22Rv1 (cell line): ENCODE measurements around the gene ABCF3.

Source experiments
- H3K27ac ChIP-seq: fragments of 450-650 bp; 2 replicates; pipeline ENCODE4 v1.5.1; 2017
- ZFX ChIP-seq: fragments of 450-650 bp; IDR thresholded peaks from 2 replicates; pipeline ENCODE4 v1.6.1; 2017; ENCODE audit warnings: antibody characterized with exemption, borderline replicate concordance
- TF ChIP-seq, protein P1 (sequence below): fragments of 450-650 bp; IDR thresholded peaks from 2 replicates; pipeline ENCODE4 v1.5.1; 2017; ENCODE audit warnings: mild to moderate bottlenecking

The ABCF3 gene

DNA sequence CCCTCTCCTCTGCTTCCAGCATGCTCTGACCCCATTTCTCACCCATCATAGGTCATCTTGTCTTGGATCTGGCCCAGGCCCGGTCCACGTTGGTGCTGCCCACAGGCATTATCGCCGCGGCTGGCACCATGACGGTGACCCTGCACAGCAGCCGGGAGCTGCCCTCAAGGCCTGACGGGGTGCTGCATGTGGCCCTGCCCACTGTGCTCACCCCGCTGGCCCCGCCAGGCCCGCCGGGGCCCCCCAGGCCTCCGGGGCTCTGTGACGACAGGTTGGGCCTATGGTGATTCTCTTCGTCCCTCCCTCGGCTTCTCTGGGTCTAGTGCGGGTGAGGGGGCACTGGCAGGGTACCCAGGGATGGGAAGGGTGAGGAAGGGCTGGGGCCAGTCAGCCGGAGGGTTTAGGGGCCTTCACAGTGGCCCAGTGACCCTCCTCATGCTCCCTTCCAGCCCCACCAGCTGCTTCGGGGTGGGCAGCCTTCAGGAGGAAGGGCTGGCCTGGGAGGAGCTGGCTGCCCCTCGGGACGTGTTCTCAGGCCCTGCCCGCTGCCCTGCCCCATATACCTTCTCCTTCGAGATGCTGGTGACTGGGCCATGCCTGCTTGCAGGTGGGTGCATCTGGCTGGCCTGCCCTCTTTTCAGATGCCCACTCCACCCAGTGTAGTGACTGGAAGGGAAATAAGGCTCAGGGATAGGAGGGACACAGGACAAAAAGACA, 47.3 kb downstream of the ABCF3 start:
- no peak for TF ChIP-seq ZFX
- TF ChIP-seq, protein P1, sequence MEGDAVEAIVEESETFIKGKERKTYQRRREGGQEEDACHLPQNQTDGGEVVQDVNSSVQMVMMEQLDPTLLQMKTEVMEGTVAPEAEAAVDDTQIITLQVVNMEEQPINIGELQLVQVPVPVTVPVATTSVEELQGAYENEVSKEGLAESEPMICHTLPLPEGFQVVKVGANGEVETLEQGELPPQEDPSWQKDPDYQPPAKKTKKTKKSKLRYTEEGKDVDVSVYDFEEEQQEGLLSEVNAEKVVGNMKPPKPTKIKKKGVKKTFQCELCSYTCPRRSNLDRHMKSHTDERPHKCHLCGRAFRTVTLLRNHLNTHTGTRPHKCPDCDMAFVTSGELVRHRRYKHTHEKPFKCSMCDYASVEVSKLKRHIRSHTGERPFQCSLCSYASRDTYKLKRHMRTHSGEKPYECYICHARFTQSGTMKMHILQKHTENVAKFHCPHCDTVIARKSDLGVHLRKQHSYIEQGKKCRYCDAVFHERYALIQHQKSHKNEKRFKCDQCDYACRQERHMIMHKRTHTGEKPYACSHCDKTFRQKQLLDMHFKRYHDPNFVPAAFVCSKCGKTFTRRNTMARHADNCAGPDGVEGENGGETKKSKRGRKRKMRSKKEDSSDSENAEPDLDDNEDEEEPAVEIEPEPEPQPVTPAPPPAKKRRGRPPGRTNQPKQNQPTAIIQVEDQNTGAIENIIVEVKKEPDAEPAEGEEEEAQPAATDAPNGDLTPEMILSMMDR: no peak
- no peak overlapping the region for H3K27ac ChIP-seq

DNA sequence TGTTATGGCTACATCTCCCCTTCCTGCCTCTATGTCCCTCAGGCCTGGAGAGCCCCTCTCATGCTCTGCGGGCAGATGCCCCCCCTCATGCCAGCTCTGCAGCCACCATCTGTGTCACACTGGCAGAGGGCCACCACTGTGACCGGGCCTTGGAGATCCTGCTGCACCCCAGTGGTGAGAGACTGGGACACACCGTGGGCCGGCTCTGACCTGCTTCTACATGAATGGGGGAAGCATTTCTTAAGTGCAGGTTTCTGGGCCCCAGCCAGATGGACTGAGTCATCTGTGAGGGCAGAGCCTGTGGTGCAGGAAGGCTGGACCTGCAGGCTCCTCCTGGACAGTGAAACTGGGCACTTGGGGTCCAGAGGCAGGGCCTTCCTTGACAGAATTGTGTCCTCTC, 48.2 kb downstream of the ABCF3 start:
- TF ChIP-seq, protein P1: no peak
- no peak for TF ChIP-seq ZFX
- H3K27ac ChIP-seq: no peak overlapping the region

DNA sequence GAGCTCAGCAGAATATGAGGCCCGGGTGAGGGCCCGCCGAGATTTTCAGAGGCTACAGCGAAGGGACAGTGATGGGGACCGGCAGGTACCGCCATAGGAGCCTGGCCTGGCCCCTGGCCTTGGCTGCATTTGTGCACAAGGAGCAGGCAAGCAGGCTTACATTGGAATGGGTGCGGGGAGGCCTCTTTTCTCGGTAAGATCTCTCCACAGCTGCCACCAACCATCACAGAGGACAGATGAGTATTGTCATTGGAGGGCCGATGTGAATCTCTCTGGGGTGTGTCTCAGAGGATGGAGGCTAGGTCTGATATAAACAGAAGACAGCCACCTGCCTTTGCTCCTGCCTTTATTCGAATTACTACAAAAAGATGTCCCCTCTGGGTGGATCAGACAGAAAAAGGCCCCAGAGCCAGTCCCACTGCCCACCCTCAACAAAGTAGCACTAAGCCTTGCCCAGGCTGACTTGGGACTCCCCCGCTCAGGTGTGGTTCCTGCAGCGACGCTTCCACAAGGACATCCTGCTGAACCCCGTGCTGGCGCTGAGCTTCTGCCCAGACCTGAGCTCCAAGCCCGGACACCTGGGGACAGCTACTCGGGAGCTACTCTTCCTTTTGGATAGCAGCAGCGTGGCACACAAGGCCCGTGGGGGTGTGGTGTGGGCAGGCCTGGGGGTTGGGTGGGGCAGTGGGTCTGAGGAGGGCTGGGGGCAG, 48.8 kb downstream of the ABCF3 start:
- H3K27ac ChIP-seq: no peak overlapping the region
- no peak for TF ChIP-seq ZFX
- TF ChIP-seq, protein P1: no peak

DNA sequence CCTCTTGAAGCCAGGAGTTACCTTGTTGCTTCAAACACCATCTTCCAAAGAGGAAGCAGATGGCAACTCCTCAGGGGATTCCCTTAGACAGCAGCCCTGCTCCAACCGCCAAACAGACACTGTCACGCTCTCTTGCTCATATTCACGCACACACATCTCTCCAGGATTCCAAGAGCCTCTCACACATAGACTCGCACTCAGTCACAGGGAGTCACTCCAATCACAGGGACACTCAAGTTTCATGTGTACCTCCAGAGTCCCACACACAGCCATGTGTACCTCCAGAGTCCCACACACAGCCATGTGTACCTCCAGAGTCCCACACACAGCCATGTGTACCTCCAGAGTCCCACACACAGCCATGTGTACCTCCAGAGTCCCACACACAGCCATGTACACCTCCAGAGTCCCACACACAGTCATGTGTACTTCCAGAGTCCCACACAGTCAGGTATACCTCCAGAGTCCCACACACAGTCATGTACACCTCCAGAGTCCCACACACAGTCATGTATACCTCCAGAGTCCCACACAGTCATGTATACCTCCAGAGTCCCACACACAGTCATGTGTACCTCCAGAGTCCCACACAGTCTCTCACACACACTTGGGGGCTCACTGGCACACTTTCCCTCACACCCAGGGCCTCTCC, 49.5 kb downstream of the ABCF3 start:
- TF ChIP-seq ZFX: no peak
- TF ChIP-seq, protein P1: no peak
- H3K27ac ChIP-seq: no peak overlapping the region

DNA sequence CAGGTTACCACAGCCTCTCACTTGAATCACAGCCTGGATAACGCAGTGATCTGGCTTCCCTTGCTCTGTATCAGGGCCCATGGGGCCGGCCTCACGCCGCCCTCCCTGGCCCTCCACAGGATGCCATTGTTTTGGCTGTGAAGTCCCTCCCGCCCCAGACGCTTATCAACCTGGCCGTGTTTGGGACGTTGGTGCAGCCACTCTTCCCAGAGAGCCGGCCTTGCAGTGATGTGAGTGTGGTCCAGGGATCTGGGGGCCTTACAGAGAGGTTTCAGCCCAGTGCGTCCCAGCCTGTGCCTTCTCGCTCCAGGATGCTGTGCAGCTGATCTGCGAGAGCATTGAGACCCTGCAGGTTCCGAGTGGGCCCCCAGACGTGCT, 50.0 kb downstream of the ABCF3 start:
- TF ChIP-seq, protein P1: no peak
- TF ChIP-seq ZFX: no peak
- no peak overlapping the region for H3K27ac ChIP-seq

DNA sequence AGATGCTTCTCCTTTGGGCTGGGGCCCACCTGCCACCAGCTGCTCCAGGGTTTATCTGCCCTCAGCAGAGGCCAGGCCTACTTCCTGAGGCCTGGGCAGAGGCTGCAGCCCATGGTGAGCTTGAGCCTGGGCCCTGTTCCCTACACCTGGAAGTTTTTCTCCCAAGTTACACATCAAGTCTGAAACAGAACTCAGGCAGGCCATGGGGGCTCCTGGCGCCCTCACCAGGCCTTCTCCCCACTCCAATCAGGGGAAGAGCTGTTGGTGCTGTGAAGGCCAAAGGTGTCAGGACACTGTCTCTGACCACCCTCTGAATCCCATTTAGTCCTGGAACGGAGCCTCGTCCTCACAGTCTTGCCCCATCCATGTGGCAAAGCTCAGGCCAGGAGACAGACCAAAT, 50.6 kb downstream of the ABCF3 start:
- H3K27ac ChIP-seq: 0 out of 2 replicates have a peak overlapping the region, but pooled peaks have one; percentile 10
- TF ChIP-seq, protein P1: no peak
- TF ChIP-seq ZFX: no peak
